GM18909 (cell line): Measurements from ENCODE around the gene SLC4A2.
A peak's percentile ranks its signal among the peaks of the same experiment; 100 is the strongest.
"Not testable (repeated sequence)": the region's sequence is repeated elsewhere in the genome, so short reads cannot be mapped to it uniquely, and the experiment has no call there.

Experiments
- ATAC-seq: cut with Tn5 transposase; IDR thresholded peaks from one replicate; pipeline ENCODE4 v1.9.1; 2021; ENCODE audit warnings: mild to moderate bottlenecking; ENCODE audit not compliant: unreplicated experiment, poor library complexity

The SLC4A2 gene

GRCh38 chr7:151023232-151023631 is 36.2 kb upstream of the SLC4A2 start:
- no peak for ATAC-seq

DNA sequence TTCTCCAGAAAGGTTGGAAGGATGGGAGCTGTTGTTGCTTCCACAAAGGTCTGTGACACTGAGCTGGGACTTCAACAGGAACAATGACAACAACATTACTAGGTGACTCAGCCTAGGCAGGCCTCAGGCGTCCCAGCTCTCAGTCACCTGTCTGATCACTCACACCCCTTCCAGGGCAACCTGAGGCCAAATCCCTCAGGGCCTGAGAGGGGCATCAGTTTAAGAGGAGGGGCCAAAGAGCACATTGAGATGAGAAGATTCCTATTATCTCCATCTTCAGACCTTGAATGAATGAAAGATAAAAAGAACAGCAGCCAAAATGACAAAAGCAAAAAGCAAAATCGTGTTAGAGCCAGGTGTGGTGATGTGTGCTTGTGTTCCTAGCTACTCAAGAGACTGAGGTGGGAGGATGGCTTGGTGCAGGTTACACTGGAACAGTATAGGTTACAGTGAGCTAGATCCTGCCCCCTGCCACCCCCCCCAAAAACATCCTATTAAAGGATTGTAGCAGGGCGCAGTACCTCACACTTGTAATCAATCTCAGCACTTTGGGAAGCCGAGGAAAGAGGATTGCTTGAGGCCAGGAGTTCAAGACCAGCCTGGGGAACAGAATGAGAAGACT is 34.8 kb upstream of the SLC4A2 start, which contains the start of gene ATG9B:
ATG9B (minus strand) TSS at position 60 of the 622 bp plus-strand sequence. CDS start 71 bp downstream, outside the sequence.
- no peak for ATAC-seq

DNA sequence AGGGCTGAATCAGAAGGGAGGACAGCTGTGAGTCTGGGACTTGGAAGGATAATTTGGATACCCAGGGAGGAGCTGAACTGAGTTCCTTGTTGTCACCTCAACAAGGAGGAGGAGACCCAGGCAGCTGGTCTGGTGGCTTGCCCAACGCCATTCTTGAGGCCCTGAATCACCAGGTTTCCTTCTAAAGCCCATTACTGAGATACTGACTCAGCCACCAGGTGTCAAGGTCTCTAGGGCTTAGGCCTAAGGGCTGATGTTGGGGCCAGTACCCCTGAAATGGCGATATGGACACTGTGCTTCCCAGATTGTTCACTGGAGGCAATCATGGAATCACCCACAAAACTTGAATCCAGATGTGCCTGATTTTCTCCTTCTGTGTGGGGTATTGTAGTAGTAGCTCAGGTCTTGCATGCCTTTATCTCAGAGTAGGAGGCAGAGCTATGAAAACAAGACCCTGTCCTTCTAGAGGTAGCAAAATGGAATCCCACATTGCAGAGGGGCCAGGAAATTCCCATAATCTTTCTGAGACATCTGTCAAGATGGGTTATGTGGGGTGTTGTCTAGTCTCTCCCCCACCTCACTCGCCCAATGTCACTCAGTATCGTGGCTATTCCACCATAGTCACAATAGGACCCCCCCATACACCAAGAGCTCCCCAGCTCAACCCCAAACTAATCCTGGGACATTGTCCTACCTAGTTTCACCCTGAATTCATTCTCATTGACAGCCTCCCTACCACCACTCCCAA is 33.3 kb upstream of the SLC4A2 start:
- ATAC-seq = no peak

GRCh38 chr7:151026771-151027727 is 32.3 kb upstream of the SLC4A2 start:
- not testable (repeated sequence) for ATAC-seq

- not testable (repeated sequence) for ATAC-seq
These were observed 31.7 kb upstream of the SLC4A2 start for GRCh38 chr7:151027728-151028130.

GRCh38 chr7:151028131-151028947 is 31.1 kb upstream of the SLC4A2 start, which contains the start of gene ABCB8:
TSS of gene ABCB8 (plus strand) at chr7:151028450. CDS start at chr7:151028516, 66 bp downstream.
- peak; percentile 97 for ATAC-seq

GRCh38 chr7:151028948-151029501 is 30.4 kb upstream of the SLC4A2 start:
- no peak for ATAC-seq

DNA sequence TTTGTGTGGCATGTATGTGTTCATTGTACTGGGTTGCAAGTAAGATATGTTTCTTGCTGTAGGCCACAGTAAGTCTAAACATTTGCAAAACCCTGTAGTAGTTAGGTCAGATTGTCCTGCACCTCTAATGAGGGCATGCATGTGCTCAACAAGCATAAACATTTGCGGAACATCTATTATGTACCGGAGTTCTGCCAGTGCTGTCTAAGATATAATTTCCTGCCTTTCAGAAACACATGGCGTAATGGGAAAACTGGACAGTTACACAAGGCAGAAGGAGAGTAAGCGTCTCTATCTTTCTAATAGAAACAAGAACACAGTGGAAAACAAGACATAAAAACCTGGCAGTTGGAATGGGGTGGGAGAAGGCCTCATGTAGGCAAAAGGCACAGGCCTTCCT is 28.4 kb upstream of the SLC4A2 start:
- ATAC-seq = no peak

DNA sequence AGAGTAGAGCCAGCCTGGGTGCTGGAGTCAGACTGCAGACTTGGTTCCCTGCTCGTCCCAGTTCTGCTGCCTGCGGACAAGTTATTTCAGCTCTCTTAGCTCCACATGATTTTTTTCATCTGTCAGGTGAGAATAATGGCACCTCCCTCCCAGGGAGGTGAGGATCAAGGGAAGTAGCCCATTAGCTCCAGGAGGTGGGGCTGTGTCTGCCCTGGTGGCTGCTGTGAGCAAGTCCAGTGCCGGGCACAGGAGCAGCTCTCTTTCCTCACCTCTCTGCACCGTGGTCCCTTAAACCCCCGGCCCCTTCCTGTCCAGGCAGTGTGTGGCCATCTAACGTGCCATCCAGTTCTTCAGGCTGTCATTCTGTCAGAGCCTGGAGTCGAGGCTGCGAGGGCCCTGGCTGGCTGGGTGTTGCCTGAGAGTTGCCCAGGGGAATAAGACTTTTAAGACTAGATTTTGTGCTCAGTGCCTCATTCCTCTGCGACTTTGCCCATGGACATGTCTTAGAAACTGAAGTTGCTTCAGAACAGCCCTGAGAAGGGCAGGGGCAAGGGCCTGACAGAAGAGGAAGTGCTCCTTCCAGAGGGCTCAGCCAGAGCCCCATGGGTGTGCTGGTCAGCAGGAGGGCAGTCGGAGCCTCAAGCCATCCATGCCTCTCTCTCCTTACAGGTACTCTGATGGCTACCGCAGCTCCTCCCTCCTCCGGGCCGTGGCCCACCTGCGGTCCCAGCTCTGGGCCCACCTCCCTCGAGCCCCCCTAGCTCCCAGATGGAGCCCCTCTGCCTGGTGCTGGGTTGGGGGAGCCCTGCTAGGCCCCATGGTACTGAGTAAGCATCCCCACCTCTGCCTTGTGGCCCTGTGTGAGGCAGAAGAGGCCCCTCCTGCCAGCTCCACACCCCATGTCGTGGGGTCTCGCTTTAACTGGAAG is 26.2 kb upstream of the SLC4A2 start:
- no peak for ATAC-seq

- ATAC-seq = no peak
These were observed 25.5 kb upstream of the SLC4A2 start for GRCh38 chr7:151033864-151034249.

DNA sequence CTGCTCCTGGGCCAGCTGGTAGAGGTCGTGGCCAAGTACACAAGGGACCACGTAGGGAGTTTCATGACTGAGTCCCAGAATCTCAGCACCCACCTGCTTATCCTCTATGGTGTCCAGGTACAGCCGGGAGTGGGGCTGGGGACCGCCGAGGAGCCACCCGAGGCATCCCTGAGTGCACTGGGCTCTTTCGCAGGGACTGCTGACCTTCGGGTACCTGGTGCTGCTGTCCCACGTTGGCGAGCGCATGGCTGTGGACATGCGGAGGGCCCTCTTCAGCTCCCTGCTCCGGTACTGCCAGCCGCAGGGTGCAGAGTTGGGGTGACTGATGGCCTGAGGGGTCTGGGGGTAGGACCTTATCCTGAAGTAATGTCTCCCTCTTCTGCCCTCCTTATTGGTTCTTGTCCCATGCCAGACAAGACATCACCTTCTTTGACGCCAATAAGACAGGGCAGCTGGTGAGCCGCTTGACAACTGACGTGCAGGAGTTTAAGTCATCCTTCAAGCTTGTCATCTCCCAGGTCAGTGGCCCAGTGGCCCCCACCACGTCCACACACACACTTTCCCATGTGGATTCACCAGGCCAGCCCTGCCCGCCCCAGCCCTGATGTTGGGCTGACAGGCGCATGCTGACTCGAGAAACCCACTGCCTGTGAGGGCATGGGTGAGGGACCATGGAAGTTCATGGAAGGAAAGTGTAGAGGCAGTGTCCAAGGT is 24.9 kb upstream of the SLC4A2 start:
- no peak for ATAC-seq

- no peak for ATAC-seq
These were observed 24.2 kb upstream of the SLC4A2 start for GRCh38 chr7:151035026-151035717.

GRCh38 chr7:151035902-151036301 is 23.5 kb upstream of the SLC4A2 start:
- no peak for ATAC-seq

GRCh38 chr7:151038951-151039849 is 20.2 kb upstream of the SLC4A2 start:
- no peak for ATAC-seq

DNA sequence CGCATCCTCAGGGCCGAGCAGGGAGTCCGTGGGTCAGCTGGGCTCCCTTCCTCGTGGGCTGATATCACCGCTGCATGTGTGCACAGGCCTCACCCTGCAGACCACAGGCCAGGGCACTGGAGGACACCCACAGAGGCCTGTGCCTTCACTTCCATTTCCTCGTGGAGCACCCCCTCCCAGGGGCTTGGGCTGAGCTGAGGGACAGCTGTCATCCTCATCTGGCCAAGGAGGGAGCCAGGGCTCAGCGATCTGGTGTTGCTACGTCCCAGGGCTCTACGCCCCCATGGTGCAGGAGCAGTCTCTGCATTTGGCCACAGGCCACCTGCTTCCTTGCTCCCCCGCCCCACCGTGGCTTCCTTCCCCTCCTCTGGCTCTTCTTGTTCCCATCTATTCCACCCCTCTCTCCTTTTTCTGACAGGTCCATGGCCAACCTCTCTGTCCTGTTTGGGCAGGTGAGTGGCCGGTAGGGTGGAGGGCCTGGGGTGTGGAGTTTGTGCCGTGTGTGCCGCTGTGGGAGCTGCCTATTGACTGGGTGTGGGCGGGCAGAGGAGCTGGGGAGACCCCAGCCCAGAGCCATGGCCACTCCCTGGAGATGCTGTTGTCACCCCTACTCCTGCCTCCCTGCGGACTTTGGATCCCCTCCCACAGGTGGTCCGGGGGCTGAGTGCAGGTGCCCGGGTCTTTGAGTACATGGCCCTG is 19.4 kb upstream of the SLC4A2 start:
- ATAC-seq = no peak
